ENCODE measurements around the gene LRRC53. TPM values are rescaled to one million over a fixed set of nuclear protein-coding genes. Genes with fewer than 3 reads are reported as not detected.

The LRRC53 gene
- total and polyA plus RNA-seq, 2 of the 4 experiments (the other 2 are of a cell fraction), result not detected

- Histone ChIP-seq H3K4ac (ENCODE audit: low read depth, low read length) (no peak overlapping the region), H3K27ac (ENCODE audit: insufficient read depth, low read length) (no peak overlapping the region), H4K5ac (ENCODE audit: low read depth, low read length) (no peak overlapping the region), H3K4me1 (ENCODE audit: control insufficient read depth, insufficient read depth, low read length) (no peaks in the 10 kb centered on the region), H3K9me1 (ENCODE audit: insufficient read depth, low read length) (no peaks in the 10 kb centered on the region), H4K20me1 (ENCODE audit: insufficient read depth, low read length) (no peaks in the 10 kb centered on the region), H3K36me3 (ENCODE audit: control insufficient read depth, insufficient read depth, low read length) (no peaks in the 10 kb centered on the region), H2BK5ac (ENCODE audit: low read depth, low read length, poor library complexity, severe bottlenecking) (no peak overlapping the region), H3K27me3 (ENCODE audit: control insufficient read depth, insufficient read depth, low read length) (no peaks in the 10 kb centered on the region), H3K14ac (replicated peaks; ENCODE audit: low read depth, low read length) (no peak overlapping the region), H2AK9ac (replicated peaks; ENCODE audit: low read depth, low read length, poor library complexity) (no peak overlapping the region), H3K9ac (ENCODE audit: low read depth, low read length) (no peak overlapping the region), H4K8ac (ENCODE audit: low read depth in 2 of 2, low read length in 2 of 2) (no peak overlapping the region), H3K4me3 (ENCODE audit: insufficient read depth, low read depth, low read length) (no peak overlapping the region), H3K79me1 (ENCODE audit: low read depth in 1 of 2, low read length in 2 of 2) (no peaks in the 10 kb centered on the region), H3K4me2 (ENCODE audit: low read depth, low read length) (no peak overlapping the region), H4K91ac (ENCODE audit: insufficient read depth, low read depth, low read length) (no peak overlapping the region), H2BK120ac (ENCODE audit: low read depth, low read length) (no peak overlapping the region), H3K18ac (ENCODE audit: low read depth, low read length) (no peak overlapping the region), H2AK5ac (ENCODE audit: low read depth, low read length) (no peak overlapping the region), H2AFZ (replicated peaks; ENCODE audit: low read length, poor library complexity) (no peak overlapping the region), H2BK15ac (ENCODE audit: low read depth, low read length) (no peak overlapping the region), H3K23ac (ENCODE audit: low read depth, low read length) (no peak overlapping the region), H2BK20ac (ENCODE audit: low read depth, low read length) (no peak overlapping the region), H3K56ac (ENCODE audit: extremely low read depth, insufficient read depth, low read length) (no peak overlapping the region), H3K9me3 (ENCODE audit: control insufficient read depth, insufficient read depth, low read length) (no peaks in the 10 kb centered on the region)
- no peak for TF ChIP-seq RFX5 (IDR thresholded peaks at IDR 0.05; ENCODE audit: low read depth, low read length)
- TF ChIP-seq SMC3 (IDR thresholded peaks at IDR 0.05; ENCODE audit: low read depth, low read length), result no peak
- no peak for TF ChIP-seq CEBPB (IDR thresholded peaks at IDR 0.05; ENCODE audit: low read depth, low read length)
- TF ChIP-seq MAFK (IDR thresholded peaks at IDR 0.05; ENCODE audit: low read depth, low read length), result no peak
- TF ChIP-seq USF2 (IDR thresholded peaks at IDR 0.05; ENCODE audit: low read depth, low read length), result no peak
- TF ChIP-seq CHD1 (IDR thresholded peaks at IDR 0.05; ENCODE audit: low read depth, low read length), result no peak
- no peak for TF ChIP-seq NFE2L2 (IDR thresholded peaks at IDR 0.05; ENCODE audit: low read depth, low read length)
- no peak for TF ChIP-seq BHLHE40 (IDR thresholded peaks at IDR 0.05; ENCODE audit: low read depth, low read length)
- TF ChIP-seq RCOR1 (IDR thresholded peaks at IDR 0.05; ENCODE audit: insufficient replicate concordance, low read length), result no peak
- CTCF ChIA-PET, result no interaction called here
- in situ Hi-C loops (cut with MboI; ENCODE audit: low sequenced_read_pairs) (no loop called here), intact Hi-C loops (cut with micrococcal nuclease) (no loop called here), dilution Hi-C loops (cut with HindIII; ENCODE audit: low sequenced_read_pairs, unreplicated experiment) (no loop called here)
- no peak for ATAC-seq (ENCODE audit: low read depth)
- no TSS peak for BruUV-seq (replicated peaks)
- WGBS, 2 experiments (ENCODE audit: extremely low coverage in 2 of 2, insufficient read length in 1 of 2), result 80% methylated on average over 1 of the region's 6 CpGs; no CpG with 5 or more reads in 1 of the 2 experiments
- no peak for DNase-seq
- POLR2A ChIA-PET (ENCODE audit: unreplicated experiment), result no interaction called here
These were observed 5.2 kb upstream of the LRRC53 start for GRCh38 chr1:74517599-74518051.
